ENCODE data around the gene OSBPL10.
A peak's percentile ranks its signal among the peaks of the same experiment; 100 is the strongest.

OSBPL10 gene

GRCh38 chr3:31729573-31729972, 251.5 kb downstream of the OSBPL10 start:
- DNase-seq, result no peak

- no peak for DNase-seq
These were observed 252.0 kb downstream of the OSBPL10 start for GRCh38 chr3:31729082-31729481.

GRCh38 chr3:31728403-31728802, 252.7 kb downstream of the OSBPL10 start:
- DNase-seq, result no peak

- no peak for DNase-seq
These were observed 255.1 kb downstream of the OSBPL10 start for GRCh38 chr3:31725976-31726375.

- DNase-seq, result no peak
These were observed 255.5 kb downstream of the OSBPL10 start for GRCh38 chr3:31725568-31725967.

GRCh38 chr3:31724651-31725050, 256.4 kb downstream of the OSBPL10 start:
- DNase-seq, result no peak

- DNase-seq, result no peak
These were observed 256.9 kb downstream of the OSBPL10 start for GRCh38 chr3:31724116-31724515.

GRCh38 chr3:31723701-31724100, 257.4 kb downstream of the OSBPL10 start:
- no peak for DNase-seq

- no peak for DNase-seq
These were observed 259.4 kb downstream of the OSBPL10 start for GRCh38 chr3:31721676-31722075.

- DNase-seq, result no peak
These were observed 266.4 kb downstream of the OSBPL10 start for GRCh38 chr3:31714495-31715280.

GRCh38 chr3:31713816-31714215, 267.2 kb downstream of the OSBPL10 start:
- DNase-seq, result no peak

- no peak for DNase-seq
These were observed 270.8 kb downstream of the OSBPL10 start for GRCh38 chr3:31710123-31710803.

GRCh38 chr3:31709526-31709925, 271.5 kb downstream of the OSBPL10 start:
- no peak for DNase-seq

- DNase-seq, result no peak
These were observed 272.1 kb downstream of the OSBPL10 start for GRCh38 chr3:31709005-31709404.

GRCh38 chr3:31707286-31707685, 273.8 kb downstream of the OSBPL10 start:
- DNase-seq, result no peak

- no peak for DNase-seq
These were observed 275.3 kb downstream of the OSBPL10 start for GRCh38 chr3:31705736-31706135.

- DNase-seq, result peak in 1 of 14 donors; percentile 9
These were observed 276.4 kb downstream of the OSBPL10 start for GRCh38 chr3:31704591-31705179.

- no peak for DNase-seq
These were observed 276.9 kb downstream of the OSBPL10 start for GRCh38 chr3:31704156-31704555.

GRCh38 chr3:31701286-31701685, 279.8 kb downstream of the OSBPL10 start:
- DNase-seq, result no peak

- no peak for DNase-seq
These were observed 281.6 kb downstream of the OSBPL10 start for GRCh38 chr3:31699309-31699953.

GRCh38 chr3:31696815-31697548, 284.1 kb downstream of the OSBPL10 start:
- no peak for DNase-seq

GRCh38 chr3:31696009-31696297, 285.1 kb downstream of the OSBPL10 start:
- no peak for DNase-seq
